T-helper 9 cell (primary cell): ENCODE measurements around the gene C14orf39.

Experiments used
- DNase-seq: peaks from one replicate; pipeline ENCODE4 v3.0.0-alpha.2; 2020
- total RNA-seq, 2 donors: gene quantifications; one replicate each; lab custom pipeline; 2026; lab: John Stamatoyannopoulos, UW

Gene C14orf39
- total RNA-seq: 0 to 0.07 reads per million in 2 donors

GRCh38 chr14:60485598-60486251, at the start of gene C14orf39:
Gene C14orf39, minus strand, starts transcription at chr14:60486063. Its CDS starts 985 bp downstream, at chr14:60485078.
- no peak for DNase-seq

GRCh38 chr14:60532442-60532841, 46.6 kb upstream of the C14orf39 start:
- DNase-seq: no peak

GRCh38 chr14:60515511-60516289, 29.8 kb upstream of the C14orf39 start:
- no peak for DNase-seq

GRCh38 chr14:60514741-60515491, 29.1 kb upstream of the C14orf39 start:
- no peak for DNase-seq

- no peak for DNase-seq
Measured at GRCh38 chr14:60514378-60514740, 28.5 kb upstream of the C14orf39 start.

- no peak for DNase-seq
Measured at GRCh38 chr14:60512973-60513571, 27.2 kb upstream of the C14orf39 start.

GRCh38 chr14:60512126-60512525, 26.3 kb upstream of the C14orf39 start:
- no peak for DNase-seq

- no peak for DNase-seq
Measured at GRCh38 chr14:60510951-60511599, 25.2 kb upstream of the C14orf39 start.

GRCh38 chr14:60510254-60510950, 24.5 kb upstream of the C14orf39 start:
- DNase-seq: no peak

GRCh38 chr14:60509438-60510253, 23.8 kb upstream of the C14orf39 start:
- DNase-seq: no peak

GRCh38 chr14:60508707-60509437, 23.0 kb upstream of the C14orf39 start, which contains the start of gene SIX6:
Gene SIX6, plus strand, starts transcription at chr14:60509146. Its CDS starts 253 bp downstream, at chr14:60509399.
- no peak for DNase-seq

GRCh38 chr14:60508363-60508706, 22.5 kb upstream of the C14orf39 start:
- DNase-seq: no peak

GRCh38 chr14:60506985-60507829, 21.3 kb upstream of the C14orf39 start:
- DNase-seq: no peak

- DNase-seq: no peak
Measured at GRCh38 chr14:60506462-60506984, 20.7 kb upstream of the C14orf39 start.

- no peak for DNase-seq
Measured at GRCh38 chr14:60506010-60506409, 20.1 kb upstream of the C14orf39 start.

- no peak for DNase-seq
Measured at GRCh38 chr14:60505448-60505847, 19.6 kb upstream of the C14orf39 start.

GRCh38 chr14:60502541-60502940, 16.7 kb upstream of the C14orf39 start:
- DNase-seq: no peak

GRCh38 chr14:60495946-60496345, 10.1 kb upstream of the C14orf39 start:
- DNase-seq: no peak

GRCh38 chr14:60490270-60490669, 4.4 kb upstream of the C14orf39 start:
- no peak for DNase-seq
